ENCODE measurements around the gene HACD3. TPM values are rescaled to one million over a fixed set of nuclear protein-coding genes. Genes with fewer than 3 reads are reported as not detected.

HACD3 gene, protein sequence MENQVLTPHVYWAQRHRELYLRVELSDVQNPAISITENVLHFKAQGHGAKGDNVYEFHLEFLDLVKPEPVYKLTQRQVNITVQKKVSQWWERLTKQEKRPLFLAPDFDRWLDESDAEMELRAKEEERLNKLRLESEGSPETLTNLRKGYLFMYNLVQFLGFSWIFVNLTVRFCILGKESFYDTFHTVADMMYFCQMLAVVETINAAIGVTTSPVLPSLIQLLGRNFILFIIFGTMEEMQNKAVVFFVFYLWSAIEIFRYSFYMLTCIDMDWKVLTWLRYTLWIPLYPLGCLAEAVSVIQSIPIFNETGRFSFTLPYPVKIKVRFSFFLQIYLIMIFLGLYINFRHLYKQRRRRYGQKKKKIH
- total RNA-seq, result 10 to 100 TPM; 56.4 to 73.6 TPM
- 10 to 100 TPM; 49.6 to 89.1 TPM for polyA plus RNA-seq

- TF ChIP-seq, protein P1, sequence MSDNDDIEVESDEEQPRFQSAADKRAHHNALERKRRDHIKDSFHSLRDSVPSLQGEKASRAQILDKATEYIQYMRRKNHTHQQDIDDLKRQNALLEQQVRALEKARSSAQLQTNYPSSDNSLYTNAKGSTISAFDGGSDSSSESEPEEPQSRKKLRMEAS (IDR thresholded peaks at IDR 0.05), result no peak
- TF ChIP-seq EGR1 (IDR thresholded peaks at IDR 0.05; ENCODE audit: low read depth in 2 of 2), result no peak
- TF ChIP-seq RXRA (IDR thresholded peaks at IDR 0.05), result no peak
- no peak for TF ChIP-seq TAF1 (conservative IDR thresholded peaks at IDR 0.05)
- no peak for TF ChIP-seq FOXA1 (IDR thresholded peaks at IDR 0.05)
- no peak for TF ChIP-seq HNF4A (conservative IDR thresholded peaks at IDR 0.05)
- TF ChIP-seq FOXA2 (IDR thresholded peaks at IDR 0.05), result no peak
- no peak for TF ChIP-seq GABPA (IDR thresholded peaks at IDR 0.05 in 1 of 2, conservative IDR thresholded peaks at IDR 0.05 in 1 of 2)
- TF ChIP-seq, protein P2, sequence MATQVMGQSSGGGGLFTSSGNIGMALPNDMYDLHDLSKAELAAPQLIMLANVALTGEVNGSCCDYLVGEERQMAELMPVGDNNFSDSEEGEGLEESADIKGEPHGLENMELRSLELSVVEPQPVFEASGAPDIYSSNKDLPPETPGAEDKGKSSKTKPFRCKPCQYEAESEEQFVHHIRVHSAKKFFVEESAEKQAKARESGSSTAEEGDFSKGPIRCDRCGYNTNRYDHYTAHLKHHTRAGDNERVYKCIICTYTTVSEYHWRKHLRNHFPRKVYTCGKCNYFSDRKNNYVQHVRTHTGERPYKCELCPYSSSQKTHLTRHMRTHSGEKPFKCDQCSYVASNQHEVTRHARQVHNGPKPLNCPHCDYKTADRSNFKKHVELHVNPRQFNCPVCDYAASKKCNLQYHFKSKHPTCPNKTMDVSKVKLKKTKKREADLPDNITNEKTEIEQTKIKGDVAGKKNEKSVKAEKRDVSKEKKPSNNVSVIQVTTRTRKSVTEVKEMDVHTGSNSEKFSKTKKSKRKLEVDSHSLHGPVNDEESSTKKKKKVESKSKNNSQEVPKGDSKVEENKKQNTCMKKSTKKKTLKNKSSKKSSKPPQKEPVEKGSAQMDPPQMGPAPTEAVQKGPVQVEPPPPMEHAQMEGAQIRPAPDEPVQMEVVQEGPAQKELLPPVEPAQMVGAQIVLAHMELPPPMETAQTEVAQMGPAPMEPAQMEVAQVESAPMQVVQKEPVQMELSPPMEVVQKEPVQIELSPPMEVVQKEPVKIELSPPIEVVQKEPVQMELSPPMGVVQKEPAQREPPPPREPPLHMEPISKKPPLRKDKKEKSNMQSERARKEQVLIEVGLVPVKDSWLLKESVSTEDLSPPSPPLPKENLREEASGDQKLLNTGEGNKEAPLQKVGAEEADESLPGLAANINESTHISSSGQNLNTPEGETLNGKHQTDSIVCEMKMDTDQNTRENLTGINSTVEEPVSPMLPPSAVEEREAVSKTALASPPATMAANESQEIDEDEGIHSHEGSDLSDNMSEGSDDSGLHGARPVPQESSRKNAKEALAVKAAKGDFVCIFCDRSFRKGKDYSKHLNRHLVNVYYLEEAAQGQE (IDR thresholded peaks at IDR 0.05), result no peak
- no peak for TF ChIP-seq JUND (IDR thresholded peaks at IDR 0.05)
- no peak for TF ChIP-seq SP1 (IDR thresholded peaks at IDR 0.05)
- TF ChIP-seq RAD21 (IDR thresholded peaks at IDR 0.05), result no peak
- TF ChIP-seq NR2F2 (IDR thresholded peaks at IDR 0.05), result no peak
- TF ChIP-seq YY1 (IDR thresholded peaks at IDR 0.05), result no peak
- TF ChIP-seq, protein P3, sequence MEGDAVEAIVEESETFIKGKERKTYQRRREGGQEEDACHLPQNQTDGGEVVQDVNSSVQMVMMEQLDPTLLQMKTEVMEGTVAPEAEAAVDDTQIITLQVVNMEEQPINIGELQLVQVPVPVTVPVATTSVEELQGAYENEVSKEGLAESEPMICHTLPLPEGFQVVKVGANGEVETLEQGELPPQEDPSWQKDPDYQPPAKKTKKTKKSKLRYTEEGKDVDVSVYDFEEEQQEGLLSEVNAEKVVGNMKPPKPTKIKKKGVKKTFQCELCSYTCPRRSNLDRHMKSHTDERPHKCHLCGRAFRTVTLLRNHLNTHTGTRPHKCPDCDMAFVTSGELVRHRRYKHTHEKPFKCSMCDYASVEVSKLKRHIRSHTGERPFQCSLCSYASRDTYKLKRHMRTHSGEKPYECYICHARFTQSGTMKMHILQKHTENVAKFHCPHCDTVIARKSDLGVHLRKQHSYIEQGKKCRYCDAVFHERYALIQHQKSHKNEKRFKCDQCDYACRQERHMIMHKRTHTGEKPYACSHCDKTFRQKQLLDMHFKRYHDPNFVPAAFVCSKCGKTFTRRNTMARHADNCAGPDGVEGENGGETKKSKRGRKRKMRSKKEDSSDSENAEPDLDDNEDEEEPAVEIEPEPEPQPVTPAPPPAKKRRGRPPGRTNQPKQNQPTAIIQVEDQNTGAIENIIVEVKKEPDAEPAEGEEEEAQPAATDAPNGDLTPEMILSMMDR (IDR thresholded peaks at IDR 0.05; ENCODE audit: low read depth, low read length, missing input control), result no peak
- TF ChIP-seq, protein P4, sequence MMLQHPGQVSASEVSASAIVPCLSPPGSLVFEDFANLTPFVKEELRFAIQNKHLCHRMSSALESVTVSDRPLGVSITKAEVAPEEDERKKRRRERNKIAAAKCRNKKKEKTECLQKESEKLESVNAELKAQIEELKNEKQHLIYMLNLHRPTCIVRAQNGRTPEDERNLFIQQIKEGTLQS (IDR thresholded peaks at IDR 0.05), result no peak
- TF ChIP-seq ZBTB33 (IDR thresholded peaks at IDR 0.05), result no peak
- TF ChIP-seq HNF4G (IDR thresholded peaks at IDR 0.05), result no peak
- H3K36me3 ChIP-seq (ENCODE audit: control insufficient read depth in 4 of 4, insufficient read depth in 3 of 4, low read depth in 1 of 4, low read length in 3 of 4), result no peaks in the 10 kb centered on the region
- H3K27ac ChIP-seq (ENCODE audit: low read depth in 1 of 2, low read length in 2 of 2), result peak within 1 kb of the TSS; percentile 81 to 89
- H3K9ac ChIP-seq (ENCODE audit: low read depth in 1 of 2, low read length in 2 of 2), result peak within 1 kb of the TSS; percentile 36 to 93
- H3K9me3 ChIP-seq (ENCODE audit: control insufficient read depth in 4 of 4, low read length in 3 of 4), result no peaks in the 10 kb centered on the region
- H3K4me1 ChIP-seq (ENCODE audit: control insufficient read depth in 4 of 4, insufficient read depth in 4 of 4, low read length in 3 of 4), result peaks cover 10 to 29% (median 14%) of the 10 kb centered on the region in 4 donors
- peak; percentile 92 for DNase-seq (ENCODE audit: low spot score)
- H3K4me3 ChIP-seq (ENCODE audit: low read depth in 1 of 3, low read length in 3 of 3), result peak within 1 kb of the TSS; percentile 79 to 97 (median 79)
- no peaks in the 10 kb centered on the region for H3K27me3 ChIP-seq (ENCODE audit: control insufficient read depth in 4 of 4, insufficient read depth in 4 of 4, low read length in 3 of 4)
- under 1% methylated on average over 88 of the region's 88 CpGs for WGBS
Measured at GRCh38 chr15:65530318-65531111, at the start of gene HACD3. HACD3 (plus strand) TSS chr15:65530463; CDS start chr15:65530632, 169 bp downstream.
